22Rv1 (cell line): ENCODE data around the gene CRACR2B.

Experiments used
- H3K27ac ChIP-seq: fragments of 450-650 bp; 2 replicates; pipeline ENCODE4 v1.5.1; 2017
- ZFX ChIP-seq: fragments of 450-650 bp; IDR thresholded peaks from 2 replicates; pipeline ENCODE4 v1.6.1; 2017; ENCODE audit warnings: antibody characterized with exemption, borderline replicate concordance
- TF ChIP-seq, protein P1 (sequence below): fragments of 450-650 bp; IDR thresholded peaks from 2 replicates; pipeline ENCODE4 v1.5.1; 2017; ENCODE audit warnings: mild to moderate bottlenecking

Gene CRACR2B

DNA sequence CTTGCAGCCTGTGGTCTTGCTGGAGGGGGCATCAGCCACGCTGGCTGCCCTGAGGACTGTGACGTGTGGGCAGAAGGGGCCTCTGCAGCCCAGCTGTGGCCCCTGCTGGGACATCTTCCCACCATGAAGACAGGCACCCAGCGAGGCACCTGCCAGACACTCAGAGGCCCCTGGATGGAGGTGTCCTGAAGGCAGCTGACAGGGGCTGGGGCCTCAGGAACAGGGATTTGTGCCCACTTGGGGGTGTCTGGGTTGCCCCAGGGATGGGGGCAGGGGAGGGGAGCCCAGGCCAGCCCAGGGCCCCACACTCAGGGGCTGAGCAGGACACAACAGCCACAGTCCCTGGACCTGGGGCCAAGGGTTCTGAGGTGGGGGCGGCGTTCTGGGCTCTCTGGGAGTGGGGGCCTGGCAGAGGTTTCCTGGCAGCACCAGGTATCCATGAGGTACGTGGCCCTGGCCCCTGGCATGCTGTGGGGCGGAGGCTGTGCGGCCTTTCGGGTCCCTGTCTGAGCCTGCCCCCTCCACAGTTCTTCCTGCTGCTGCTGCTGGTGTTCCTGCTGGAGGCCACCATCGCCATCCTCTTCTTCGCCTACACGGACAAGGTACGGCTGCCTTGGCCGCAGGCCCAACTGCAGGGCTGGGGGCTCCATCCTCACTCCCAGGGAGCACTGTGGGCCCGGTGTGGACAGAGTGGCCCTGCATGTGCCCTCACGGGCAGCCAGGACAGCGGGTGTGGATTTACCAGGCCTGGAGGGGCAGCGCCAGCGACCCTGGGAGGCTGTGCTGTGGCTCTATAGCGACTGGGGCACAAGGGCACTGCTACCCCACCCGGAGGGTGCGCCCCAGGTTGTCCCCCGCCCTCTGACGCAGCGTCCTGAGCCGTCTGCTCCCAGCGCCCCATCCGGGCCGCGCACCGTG, 36.5 kb downstream of the CRACR2B start:
- TF ChIP-seq ZFX, result no peak
- TF ChIP-seq, protein P1, sequence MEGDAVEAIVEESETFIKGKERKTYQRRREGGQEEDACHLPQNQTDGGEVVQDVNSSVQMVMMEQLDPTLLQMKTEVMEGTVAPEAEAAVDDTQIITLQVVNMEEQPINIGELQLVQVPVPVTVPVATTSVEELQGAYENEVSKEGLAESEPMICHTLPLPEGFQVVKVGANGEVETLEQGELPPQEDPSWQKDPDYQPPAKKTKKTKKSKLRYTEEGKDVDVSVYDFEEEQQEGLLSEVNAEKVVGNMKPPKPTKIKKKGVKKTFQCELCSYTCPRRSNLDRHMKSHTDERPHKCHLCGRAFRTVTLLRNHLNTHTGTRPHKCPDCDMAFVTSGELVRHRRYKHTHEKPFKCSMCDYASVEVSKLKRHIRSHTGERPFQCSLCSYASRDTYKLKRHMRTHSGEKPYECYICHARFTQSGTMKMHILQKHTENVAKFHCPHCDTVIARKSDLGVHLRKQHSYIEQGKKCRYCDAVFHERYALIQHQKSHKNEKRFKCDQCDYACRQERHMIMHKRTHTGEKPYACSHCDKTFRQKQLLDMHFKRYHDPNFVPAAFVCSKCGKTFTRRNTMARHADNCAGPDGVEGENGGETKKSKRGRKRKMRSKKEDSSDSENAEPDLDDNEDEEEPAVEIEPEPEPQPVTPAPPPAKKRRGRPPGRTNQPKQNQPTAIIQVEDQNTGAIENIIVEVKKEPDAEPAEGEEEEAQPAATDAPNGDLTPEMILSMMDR, result no peak
- H3K27ac ChIP-seq, result peak overlapping the region; percentile 36; the same call in 1 of the 2 replicates

DNA sequence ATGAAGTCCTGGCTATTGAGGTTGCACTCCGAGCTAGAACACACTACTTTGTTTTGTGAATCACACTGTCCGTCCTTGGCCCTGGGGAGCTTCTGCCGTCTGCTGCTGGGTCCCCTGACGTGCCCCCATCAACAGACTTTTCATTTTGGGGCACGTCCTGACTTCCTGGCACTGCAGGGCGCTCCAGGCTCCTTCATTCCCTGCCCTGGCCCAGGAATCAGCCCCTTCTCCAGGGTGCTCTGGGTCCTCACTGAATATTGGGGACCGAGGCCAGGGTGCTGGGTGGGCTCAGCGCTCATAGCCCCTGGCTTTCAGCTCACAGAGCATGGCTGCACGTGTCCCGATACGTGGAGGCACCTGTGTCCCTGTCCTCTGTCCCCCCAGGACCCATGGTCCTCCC, 37.2 kb downstream of the CRACR2B start:
- TF ChIP-seq, protein P1, result no peak
- no peak for TF ChIP-seq ZFX
- H3K27ac ChIP-seq, result peak overlapping the region; percentile 36; the same call in 1 of the 2 replicates

DNA sequence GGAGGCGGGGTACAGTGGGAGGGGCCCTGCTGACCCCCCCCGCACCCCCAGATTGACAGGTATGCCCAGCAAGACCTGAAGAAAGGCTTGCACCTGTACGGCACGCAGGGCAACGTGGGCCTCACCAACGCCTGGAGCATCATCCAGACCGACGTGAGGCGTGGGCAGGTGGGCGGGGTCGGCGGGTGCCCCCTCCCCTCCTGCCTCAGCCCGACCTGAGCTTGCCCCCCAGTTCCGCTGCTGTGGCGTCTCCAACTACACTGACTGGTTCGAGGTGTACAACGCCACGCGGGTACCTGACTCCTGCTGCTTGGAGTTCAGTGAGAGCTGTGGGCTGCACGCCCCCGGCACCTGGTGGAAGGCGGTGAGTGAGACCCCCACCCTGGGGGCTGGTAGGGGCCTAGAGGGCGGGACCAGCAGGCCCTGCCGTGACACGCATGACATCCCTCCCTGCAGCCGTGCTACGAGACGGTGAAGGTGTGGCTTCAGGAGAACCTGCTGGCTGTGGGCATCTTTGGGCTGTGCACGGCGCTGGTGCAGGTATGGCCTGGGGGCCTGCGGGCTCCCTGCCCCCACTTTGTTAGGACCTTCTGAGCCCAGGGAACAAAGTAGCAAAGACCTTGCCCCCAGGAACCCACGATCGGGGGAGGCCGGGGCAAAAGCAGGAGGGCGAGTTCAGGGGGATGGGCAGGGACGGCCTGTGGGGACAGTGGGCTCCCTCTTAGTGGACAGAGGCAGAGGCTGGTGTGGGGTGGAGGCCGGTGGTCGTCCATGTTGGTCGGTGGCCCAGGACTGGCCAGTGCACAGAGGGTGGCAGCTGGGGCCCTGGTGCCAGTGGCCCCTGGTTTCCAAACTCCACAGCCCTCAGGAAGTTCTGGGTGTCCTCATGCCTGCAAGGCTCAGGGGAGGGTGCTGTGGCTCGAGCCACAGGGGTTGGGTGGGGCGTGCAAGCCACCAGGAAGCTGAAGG, 38.0 kb downstream of the CRACR2B start:
- TF ChIP-seq, protein P1, result no peak
- no peak for TF ChIP-seq ZFX
- no peak overlapping the region; the same call in 1 of the 2 replicates for H3K27ac ChIP-seq

DNA sequence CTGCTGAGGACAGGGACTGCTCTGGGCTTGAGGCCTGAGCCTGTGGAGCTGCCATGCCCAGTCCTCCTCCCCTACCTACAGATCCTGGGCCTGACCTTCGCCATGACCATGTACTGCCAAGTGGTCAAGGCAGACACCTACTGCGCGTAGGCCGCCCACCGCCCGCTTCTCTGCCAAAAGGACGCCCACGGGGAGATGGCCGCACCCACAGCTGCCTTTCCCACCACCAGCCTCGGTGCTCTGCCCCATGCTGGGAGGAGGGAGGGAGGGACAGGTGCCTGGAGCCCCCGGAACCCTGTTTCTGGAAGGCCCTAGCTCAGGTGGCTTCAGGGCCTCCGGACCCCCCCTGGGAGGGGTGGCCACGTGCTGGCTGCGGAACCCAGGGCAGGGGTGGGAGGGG, 38.8 kb downstream of the CRACR2B start:
- TF ChIP-seq, protein P1, result no peak
- no peak for TF ChIP-seq ZFX
- H3K27ac ChIP-seq, result peak overlapping the region; percentile 27; the same call in 1 of the 2 replicates

DNA sequence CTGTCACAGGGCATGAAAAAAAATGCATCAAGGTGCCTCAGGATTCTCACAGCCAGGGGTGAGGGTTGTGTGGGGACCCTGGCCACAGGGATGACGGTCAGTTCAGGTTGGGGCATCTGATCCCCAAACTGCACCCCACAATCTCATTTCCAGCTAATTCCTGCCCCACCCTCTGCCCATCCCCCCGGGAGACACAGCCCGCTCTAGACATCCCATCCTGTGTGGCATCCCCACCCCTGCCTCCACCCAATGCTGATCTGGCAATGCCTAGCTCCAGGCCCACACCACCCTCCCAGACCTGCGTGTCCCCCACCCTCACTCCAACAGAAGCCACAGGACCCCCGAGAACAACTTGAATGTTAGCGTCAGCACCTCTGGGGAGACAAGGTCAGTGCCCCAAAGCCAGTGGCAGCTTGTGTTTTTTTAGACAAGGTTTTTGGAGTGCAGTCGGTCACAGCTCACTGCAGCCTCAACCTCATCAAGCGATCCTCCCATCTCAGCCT, 40.2 kb downstream of the CRACR2B start:
- peak overlapping the region; percentile 27; the same call in 1 of the 2 replicates for H3K27ac ChIP-seq
- TF ChIP-seq, protein P1, result no peak
- TF ChIP-seq ZFX, result no peak

DNA sequence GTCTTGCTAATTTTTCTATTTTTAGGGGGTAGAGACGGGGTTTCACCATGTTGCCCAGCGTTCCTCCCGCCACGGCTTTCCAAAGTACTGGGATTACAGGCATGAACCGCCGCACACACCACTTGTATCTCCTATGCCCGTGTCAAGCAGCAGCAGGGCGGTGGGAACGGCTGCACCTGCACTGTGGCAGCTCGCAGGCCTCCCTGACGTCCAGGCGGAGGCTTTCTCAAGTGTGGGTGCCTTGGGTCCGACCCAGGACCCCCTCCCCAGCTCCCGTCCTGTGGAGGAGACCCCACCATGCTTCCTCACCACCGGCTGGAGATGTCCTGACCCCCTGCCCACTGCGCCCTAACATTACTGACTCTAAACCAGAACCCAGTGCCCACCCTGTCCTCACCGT, 40.7 kb downstream of the CRACR2B start:
- TF ChIP-seq, protein P1, result no peak
- TF ChIP-seq ZFX, result no peak

More for the DNA sequence above, 40.7 kb downstream of the CRACR2B start:
- no peak overlapping the region for H3K27ac ChIP-seq
